CD8-positive, alpha-beta memory T cell (primary cell): ENCODE measurements around the gene FLRT1. TPM values are rescaled to one million over a fixed set of nuclear protein-coding genes. Genes with fewer than 3 reads are reported as not detected.

ENCODE experiments used
- CTCF ChIA-PET: fragments of 350-600 bp; sonication (Branson Sonifier 250); formaldehyde crosslinking; loops from one replicate; lab custom pipeline; 2021; ENCODE audit warnings: antibody characterized with exemption; lab: Charles Lee
- POLR2A ChIA-PET: fragments of 350-600 bp; sonication (Branson Sonifier 250); formaldehyde crosslinking; loops from one replicate; lab custom pipeline; 2021; ENCODE audit warnings: antibody characterized with exemption; lab: Charles Lee
- DNase-seq, 5 donors: peaks; one replicate each; pipeline versions ENCODE4 v3.0.0 to v3.0.0-alpha.2; 2020 to 2022; ENCODE audit warnings: mixed read lengths in 1 of 5
- H3K27ac ChIP-seq: one replicate; pipeline ENCODE4 v1.7.0; 2013; ENCODE audit warnings: low read depth, mild to moderate bottlenecking, low read length, moderate library complexity
- H3K27me3 ChIP-seq: 2 replicates; pipeline ENCODE4 v1.7.0; 2013; ENCODE audit warnings: low read length, mild to moderate bottlenecking; ENCODE audit not compliant: insufficient read depth, poor library complexity, severe bottlenecking
- H3K36me3 ChIP-seq: 2 replicates; pipeline ENCODE4 v1.7.0; 2013; ENCODE audit warnings: mild to moderate bottlenecking, low read length, moderate library complexity; ENCODE audit not compliant: insufficient read depth
- H3K4me1 ChIP-seq: 2 replicates; pipeline ENCODE4 v1.7.0; 2013; ENCODE audit warnings: mild to moderate bottlenecking, low read length, moderate library complexity; ENCODE audit not compliant: insufficient read depth
- H3K4me3 ChIP-seq: 2 replicates; pipeline ENCODE4 v1.7.0; 2013; ENCODE audit warnings: mild to moderate bottlenecking, low read length
- H3K9me3 ChIP-seq: 2 replicates; pipeline ENCODE4 v1.7.0; 2013; ENCODE audit warnings: mild to moderate bottlenecking, low read length
- H3K27ac Mint-ChIP-seq, 8 donors: one replicate each; pipeline ENCODE4 v1.8.0; 2020 to 2021; ENCODE audit warnings: mixed read lengths in 8 of 8, mild to moderate bottlenecking in 6 of 8, inconsistent platforms in 3 of 8, moderate library complexity in 3 of 8
- H3K27me3 Mint-ChIP-seq, 2 donors: one replicate each; pipeline ENCODE4 v1.8.0; 2020 to 2021; ENCODE audit warnings: mixed read lengths in 2 of 2, mild to moderate bottlenecking in 1 of 2, moderate library complexity in 1 of 2
- H3K36me3 Mint-ChIP-seq, 3 donors: one replicate each; pipeline ENCODE4 v1.8.0; 2020 to 2021; ENCODE audit warnings: mixed read lengths in 3 of 3, inconsistent platforms in 1 of 3, mild to moderate bottlenecking in 1 of 3
- H3K4me1 Mint-ChIP-seq, 3 donors: one replicate each; pipeline ENCODE4 v1.8.0; 2020 to 2021; ENCODE audit warnings: mixed read lengths in 3 of 3, inconsistent platforms in 1 of 3, mild to moderate bottlenecking in 1 of 3
- H3K4me3 Mint-ChIP-seq, 7 donors: one replicate each; pipeline ENCODE4 v1.8.0; 2020 to 2021; ENCODE audit warnings: mixed read lengths in 7 of 7, mild to moderate bottlenecking in 6 of 7, moderate library complexity in 4 of 7, inconsistent platforms in 2 of 7
- H3K9me3 Mint-ChIP-seq, 5 donors: one replicate each; pipeline ENCODE4 v1.8.0; 2020 to 2022; ENCODE audit warnings: mixed read lengths in 5 of 5, mild to moderate bottlenecking in 3 of 5, moderate library complexity in 2 of 5, inconsistent platforms in 1 of 5
- polyA plus RNA-seq: library from polyadenylated mRNA; unstranded; fragments of 300-500 nt; fragmentation: Illumina TruSeq; gene quantifications from one replicate; pipeline ENCODE4 v1.2.3, GENCODE V29; 2021
- total RNA-seq, 2 experiments: library from RNA; stranded (reverse); gene quantifications; one replicate each; pipeline ENCODE4 v1.2.3, GENCODE V29; 2021

The FLRT1 gene
- total and polyA plus RNA-seq, 3 experiments from 2014 or later, result not detected

GRCh38 chr11:64022125-64022784 is 13.5 kb upstream of the FLRT1 start:
- H3K4me1 ChIP-seq, result no peaks in the 10 kb centered on the region
- H3K36me3 ChIP-seq, result no peaks in the 10 kb centered on the region
- H3K27me3 Mint-ChIP-seq, result peaks cover 1 to 5% of the 10 kb centered on the region in 2 donors
- no peak for DNase-seq
- ChIA-PET CTCF (no interaction called here), POLR2A (interaction anchor here (0.8 kb wide), 1 partner anchor 129 kb away, joined by 3 read pairs; no protein-coding TSS in a partner anchor)
- no peaks in the 10 kb centered on the region for H3K9me3 ChIP-seq
- no peaks in the 10 kb centered on the region for H3K36me3 Mint-ChIP-seq
- no peaks in the 10 kb centered on the region for H3K9me3 Mint-ChIP-seq
- no peak overlapping the region for H3K27ac ChIP-seq
- no peaks in the 10 kb centered on the region for H3K27me3 ChIP-seq
- no peak overlapping the region for H3K27ac Mint-ChIP-seq
- H3K4me3 ChIP-seq, result no peak overlapping the region
- H3K4me3 Mint-ChIP-seq, result no peak overlapping the region
- no peaks in the 10 kb centered on the region for H3K4me1 Mint-ChIP-seq

- no peaks in the 10 kb centered on the region for H3K27me3 ChIP-seq
- H3K27ac Mint-ChIP-seq, result no peak overlapping the region
- no peak overlapping the region for H3K4me3 ChIP-seq
- ChIA-PET POLR2A (no interaction called here), CTCF (interaction anchor here (1.1 to 2.0 kb wide), 2 partner anchors 9 to 23 kb away, joined by 4 to 6 read pairs; no protein-coding TSS in a partner anchor)
- H3K36me3 ChIP-seq, result no peaks in the 10 kb centered on the region
- H3K36me3 Mint-ChIP-seq, result no peaks in the 10 kb centered on the region
- H3K27ac ChIP-seq, result no peak overlapping the region
- no peaks in the 10 kb centered on the region for H3K4me1 Mint-ChIP-seq
- no peaks in the 10 kb centered on the region for H3K9me3 Mint-ChIP-seq
- peaks cover 1 to 14% of the 10 kb centered on the region in 2 donors for H3K27me3 Mint-ChIP-seq
- DNase-seq, result no peak
- H3K4me1 ChIP-seq, result no peaks in the 10 kb centered on the region
- no peak overlapping the region for H3K4me3 Mint-ChIP-seq
- H3K9me3 ChIP-seq, result no peaks in the 10 kb centered on the region
Measured at GRCh38 chr11:64023712-64024710, 11.7 kb upstream of the FLRT1 start.

GRCh38 chr11:64025205-64025604 is 10.5 kb upstream of the FLRT1 start:
- DNase-seq, result no peak
- ChIA-PET CTCF (no interaction called here), POLR2A (no interaction called here)
- H3K4me1 ChIP-seq, result no peaks in the 10 kb centered on the region
- Mint-ChIP-seq H3K4me3 (no peak overlapping the region), H3K9me3 (no peaks in the 10 kb centered on the region), H3K36me3 (no peaks in the 10 kb centered on the region), H3K27me3 (peaks cover 1 to 26% of the 10 kb centered on the region in 2 donors), H3K27ac (no peak overlapping the region), H3K4me1 (no peaks in the 10 kb centered on the region)
- no peaks in the 10 kb centered on the region for H3K36me3 ChIP-seq
- H3K4me3 ChIP-seq, result no peak overlapping the region
- no peaks in the 10 kb centered on the region for H3K27me3 ChIP-seq
- H3K9me3 ChIP-seq, result no peaks in the 10 kb centered on the region
- no peak overlapping the region for H3K27ac ChIP-seq

GRCh38 chr11:64026575-64027205 is 9.0 kb upstream of the FLRT1 start:
- H3K27me3 ChIP-seq, result no peaks in the 10 kb centered on the region
- H3K4me1 Mint-ChIP-seq, result no peaks in the 10 kb centered on the region
- H3K4me3 Mint-ChIP-seq, result peak overlapping the region in 1 of 7 donors; percentile 72
- H3K9me3 Mint-ChIP-seq, result no peaks in the 10 kb centered on the region
- peaks cover 1 to 36% of the 10 kb centered on the region in 2 donors for H3K27me3 Mint-ChIP-seq
- H3K27ac Mint-ChIP-seq, result no peak overlapping the region
- no peak overlapping the region for H3K4me3 ChIP-seq
- CTCF ChIA-PET, result no interaction called here
- H3K36me3 Mint-ChIP-seq, result no peaks in the 10 kb centered on the region
- no peak overlapping the region for H3K27ac ChIP-seq
- H3K4me1 ChIP-seq, result no peaks in the 10 kb centered on the region
- no peak for DNase-seq
- no peaks in the 10 kb centered on the region for H3K9me3 ChIP-seq
- POLR2A ChIA-PET, result no interaction called here
- H3K36me3 ChIP-seq, result no peaks in the 10 kb centered on the region

GRCh38 chr11:64027651-64028397 is 7.9 kb upstream of the FLRT1 start:
- Mint-ChIP-seq H3K4me1 (no peaks in the 10 kb centered on the region), H3K36me3 (no peaks in the 10 kb centered on the region), H3K27ac (peak overlapping the region in 1 of 8 donors; percentile 22), H3K9me3 (no peaks in the 10 kb centered on the region), H3K4me3 (no peak overlapping the region), H3K27me3 (peaks cover 1 to 39% of the 10 kb centered on the region in 2 donors)
- no peak for DNase-seq
- Histone ChIP-seq H3K27me3 (no peaks in the 10 kb centered on the region), H3K4me1 (no peaks in the 10 kb centered on the region), H3K36me3 (no peaks in the 10 kb centered on the region), H3K9me3 (no peaks in the 10 kb centered on the region), H3K4me3 (no peak overlapping the region), H3K27ac (no peak overlapping the region)
- ChIA-PET CTCF (no interaction called here), POLR2A (no interaction called here)

GRCh38 chr11:64028398-64029115 is 7.2 kb upstream of the FLRT1 start:
- no peak for DNase-seq
- H3K36me3 ChIP-seq, result no peaks in the 10 kb centered on the region
- H3K27ac Mint-ChIP-seq, result no peak overlapping the region
- ChIA-PET POLR2A (no interaction called here), CTCF (no interaction called here)
- H3K27me3 Mint-ChIP-seq, result peaks cover 1 to 43% of the 10 kb centered on the region in 2 donors
- H3K27ac ChIP-seq, result no peak overlapping the region
- H3K27me3 ChIP-seq, result no peaks in the 10 kb centered on the region
- no peaks in the 10 kb centered on the region for H3K9me3 ChIP-seq
- H3K4me3 ChIP-seq, result no peak overlapping the region
- no peaks in the 10 kb centered on the region for H3K9me3 Mint-ChIP-seq
- no peak overlapping the region for H3K4me3 Mint-ChIP-seq
- no peaks in the 10 kb centered on the region for H3K4me1 Mint-ChIP-seq
- H3K36me3 Mint-ChIP-seq, result no peaks in the 10 kb centered on the region
- no peaks in the 10 kb centered on the region for H3K4me1 ChIP-seq

GRCh38 chr11:64029773-64030172 is 6.0 kb upstream of the FLRT1 start:
- Histone ChIP-seq H3K27me3 (peaks cover 4% of the 10 kb centered on the region), H3K4me1 (no peaks in the 10 kb centered on the region), H3K9me3 (no peaks in the 10 kb centered on the region), H3K36me3 (no peaks in the 10 kb centered on the region), H3K27ac (no peak overlapping the region), H3K4me3 (no peak overlapping the region)
- Mint-ChIP-seq H3K36me3 (no peaks in the 10 kb centered on the region), H3K27ac (no peak overlapping the region), H3K27me3 (peaks cover 9 to 54% of the 10 kb centered on the region in 2 donors), H3K4me3 (no peak overlapping the region), H3K4me1 (peaks cover 0 to 6% (median 3%) of the 10 kb centered on the region in 3 donors), H3K9me3 (no peaks in the 10 kb centered on the region)
- POLR2A ChIA-PET, result no interaction called here
- CTCF ChIA-PET, result no interaction called here
- DNase-seq, result no peak
